Muscle layer of colon (tissue), 2 donors: ENCODE measurements around the gene TIPRL.
"Not testable (repeated sequence)": the region's sequence is repeated elsewhere in the genome, so short reads cannot be mapped to it uniquely, and the experiment has no call there.

Experiments
- H3K27ac ChIP-seq: one replicate; pipeline ENCODE4 v1.7.0; 2013; ENCODE audit warnings: low read depth, mild to moderate bottlenecking, low read length, moderate library complexity
- H3K27me3 ChIP-seq, 2 donors: one replicate each; pipeline ENCODE4 v1.7.0; 2013; ENCODE audit warnings: low read length in 2 of 2, mild to moderate bottlenecking in 2 of 2; ENCODE audit not compliant: insufficient read depth in 2 of 2, control insufficient read depth in 1 of 2
- H3K36me3 ChIP-seq: one replicate; pipeline ENCODE4 v1.7.0; 2013; ENCODE audit warnings: mild to moderate bottlenecking, low read length; ENCODE audit not compliant: insufficient read depth
- H3K4me1 ChIP-seq: one replicate; pipeline ENCODE4 v1.7.0; 2013; ENCODE audit warnings: mild to moderate bottlenecking, low read length; ENCODE audit not compliant: insufficient read depth
- H3K4me3 ChIP-seq, 2 donors: one replicate each; pipeline ENCODE4 v1.7.0; 2013; ENCODE audit warnings: low read length in 2 of 2, low read depth in 1 of 2, mild to moderate bottlenecking in 1 of 2, moderate library complexity in 1 of 2
- H3K9ac ChIP-seq: one replicate; pipeline ENCODE4 v1.7.0; 2013; ENCODE audit warnings: low read length
- H3K9me3 ChIP-seq: one replicate; pipeline ENCODE4 v1.7.0; 2013; ENCODE audit warnings: mild to moderate bottlenecking, low read length
- donor health status: abdominal sarcoma.
- donor health status: Adenocarcinoma of cecum.

The TIPRL gene

DNA sequence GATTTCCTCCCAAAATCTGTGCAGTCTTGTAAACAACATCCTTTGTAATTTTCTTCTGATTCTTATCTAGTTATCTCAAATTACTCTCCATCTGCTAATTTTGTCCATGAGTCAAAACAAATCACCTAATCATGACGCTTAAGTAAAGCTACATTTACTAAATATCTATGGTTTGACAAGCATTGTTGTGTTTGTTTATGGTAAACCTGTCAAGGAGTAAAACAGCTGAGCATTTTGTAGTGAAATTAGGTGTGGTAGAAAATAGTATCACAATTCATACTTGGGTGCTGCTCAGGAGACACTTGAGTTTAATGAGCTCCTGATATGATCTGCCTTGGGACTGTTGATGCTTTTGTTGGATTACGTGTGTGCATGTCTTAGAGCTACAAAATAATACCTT lies 11.6 kb downstream of the TIPRL start:
- Histone ChIP-seq H3K4me3 (no peak overlapping the region), H3K4me1 (no peaks in the 10 kb centered on the region), H3K27ac (no peak overlapping the region), H3K9me3 (no peaks in the 10 kb centered on the region), H3K27me3 (no peaks in the 10 kb centered on the region), H3K36me3 (peaks cover 15% of the 10 kb centered on the region), H3K9ac (no peak overlapping the region)

DNA sequence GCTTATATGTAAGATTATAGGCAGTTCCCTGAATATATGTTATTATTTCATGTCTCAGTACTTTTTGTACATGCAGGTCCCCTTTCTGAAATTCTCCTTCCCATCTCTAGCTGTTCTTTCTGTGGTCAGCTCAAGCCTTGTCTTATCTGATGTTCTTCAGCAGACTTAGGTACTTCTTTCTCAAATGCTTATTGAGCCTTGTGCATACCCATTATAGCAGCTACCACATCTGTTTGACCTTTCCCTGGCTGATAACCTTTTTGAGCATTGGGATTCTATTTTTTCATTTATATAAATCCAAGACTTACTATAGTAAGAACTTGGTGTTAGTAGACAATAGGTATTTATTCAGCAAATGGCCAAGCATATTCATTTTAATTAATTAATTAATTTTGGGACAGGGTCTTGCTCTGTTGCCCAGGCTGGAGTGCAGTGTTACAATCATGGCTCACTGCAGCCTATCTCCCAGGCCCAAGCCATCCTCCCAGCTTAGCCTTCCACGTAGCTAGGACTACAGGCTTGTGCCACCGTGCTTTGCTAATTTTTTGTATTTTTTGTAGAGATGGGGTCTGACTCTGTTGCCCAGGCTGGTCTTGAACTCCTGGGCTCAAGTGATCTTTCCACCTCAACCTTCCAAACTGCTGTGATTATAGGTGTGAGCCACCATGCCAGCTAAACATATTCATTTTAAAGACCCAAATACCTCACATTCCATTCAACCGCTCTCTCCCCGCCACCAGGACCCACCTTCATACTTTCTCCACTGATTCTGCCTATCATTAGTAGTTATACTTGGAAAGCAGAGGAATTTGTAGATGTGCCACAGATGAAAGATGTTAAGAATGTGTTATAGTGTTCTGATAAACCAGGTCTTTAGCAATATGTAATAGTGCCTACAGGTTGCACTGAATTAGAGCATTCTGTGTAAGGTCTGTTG lies 16.7 kb downstream of the TIPRL start:
- no peaks in the 10 kb centered on the region for H3K4me1 ChIP-seq
- H3K27me3 ChIP-seq, result no peaks in the 10 kb centered on the region
- H3K27ac ChIP-seq, result no peak overlapping the region
- H3K9me3 ChIP-seq, result no peaks in the 10 kb centered on the region
- H3K9ac ChIP-seq, result no peak overlapping the region
- peaks cover 41% of the 10 kb centered on the region for H3K36me3 ChIP-seq
- no peak overlapping the region for H3K4me3 ChIP-seq

DNA sequence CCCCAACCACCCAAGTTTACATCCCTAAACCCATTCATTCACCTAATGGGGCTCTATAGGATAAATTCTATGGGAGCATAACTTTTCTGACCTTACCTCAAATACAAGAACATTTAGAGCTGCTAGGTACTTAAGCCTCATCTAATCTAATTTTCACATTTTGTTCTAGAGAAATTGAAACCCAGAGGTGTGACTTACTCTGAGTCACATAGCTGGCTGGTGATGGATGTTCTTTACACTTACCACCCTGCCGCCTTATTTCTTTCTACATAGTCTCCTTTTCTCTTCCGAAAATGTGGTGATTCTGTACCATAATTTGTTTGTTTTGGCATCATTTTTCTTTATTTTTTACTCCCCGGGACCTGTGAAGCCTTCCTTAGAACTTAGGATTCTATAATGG lies 20.3 kb downstream of the TIPRL start:
- Histone ChIP-seq H3K27ac (no peak overlapping the region), H3K36me3 (peaks cover 38% of the 10 kb centered on the region)

DNA sequence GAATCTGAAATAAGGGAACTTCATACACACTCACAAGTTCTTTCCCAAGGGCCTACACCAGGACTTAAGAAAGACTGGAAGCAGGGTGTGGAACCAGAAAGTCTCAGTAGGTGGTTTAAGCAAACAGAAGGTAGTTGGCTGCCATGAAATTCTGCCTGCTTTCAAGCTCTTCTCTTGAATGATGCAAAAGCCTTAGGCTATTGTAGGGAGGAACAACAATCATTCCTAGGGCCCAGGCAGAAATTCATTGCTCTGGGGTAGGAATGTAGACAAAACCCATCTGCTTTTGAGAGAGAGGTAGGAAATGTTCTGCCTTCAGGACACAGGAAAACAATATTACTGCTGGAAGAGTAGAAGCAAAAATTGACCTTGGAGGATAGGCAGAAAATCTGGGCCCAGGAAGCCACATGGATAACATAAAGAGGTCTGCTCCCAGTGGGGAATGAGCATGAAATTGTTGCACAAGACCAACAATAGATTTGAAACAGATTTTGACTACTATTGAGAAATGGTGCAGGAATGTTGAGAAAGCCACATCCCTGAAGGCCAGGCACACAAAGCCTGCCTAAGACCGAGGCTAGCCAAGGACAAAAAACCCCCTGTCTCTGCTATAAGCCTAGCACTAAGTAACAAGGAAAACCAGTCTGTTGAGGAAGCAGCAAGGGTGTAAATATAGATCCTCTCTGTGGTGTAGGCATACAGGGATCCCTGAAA lies 24.3 kb downstream of the TIPRL start:
- H3K27ac ChIP-seq, result no peak overlapping the region

More for the DNA sequence above, 20.3 kb downstream of the TIPRL start:
- H3K27me3 ChIP-seq, result no peaks in the 10 kb centered on the region
- H3K4me3 ChIP-seq, result no peak overlapping the region
- H3K9me3 ChIP-seq, result no peaks in the 10 kb centered on the region
- no peaks in the 10 kb centered on the region for H3K4me1 ChIP-seq
- no peak overlapping the region for H3K9ac ChIP-seq

DNA sequence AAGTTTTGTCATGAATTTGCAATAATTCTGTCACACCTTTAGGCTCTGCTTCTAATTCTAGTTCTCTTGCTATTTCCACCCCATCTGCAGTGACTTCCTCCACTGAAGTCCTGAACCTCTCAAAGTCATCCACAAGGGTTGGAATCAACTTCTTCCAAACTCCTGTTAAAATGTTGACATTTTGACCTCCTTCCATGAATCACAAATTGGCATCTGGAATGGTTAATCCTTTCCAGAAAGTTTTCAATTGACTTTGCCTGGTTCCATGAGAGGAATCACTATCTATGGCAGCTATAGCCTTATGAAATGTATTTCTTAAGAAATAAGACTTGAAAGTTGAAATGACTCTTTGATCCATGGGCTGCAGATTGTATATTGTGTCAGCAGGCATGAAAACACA lies 27.3 kb downstream of the TIPRL start:
- Histone ChIP-seq H3K36me3 (no peaks in the 10 kb centered on the region), H3K9me3 (no peaks in the 10 kb centered on the region), H3K9ac (no peak overlapping the region), H3K4me3 (no peak overlapping the region), H3K27ac (no peak overlapping the region), H3K4me1 (no peaks in the 10 kb centered on the region), H3K27me3 (no peaks in the 10 kb centered on the region)

More for the DNA sequence above, 24.3 kb downstream of the TIPRL start:
- Histone ChIP-seq H3K36me3 (peaks cover 21% of the 10 kb centered on the region), H3K4me1 (no peaks in the 10 kb centered on the region), H3K9me3 (no peaks in the 10 kb centered on the region), H3K9ac (no peak overlapping the region), H3K27me3 (no peaks in the 10 kb centered on the region), H3K4me3 (no peak overlapping the region)

DNA sequence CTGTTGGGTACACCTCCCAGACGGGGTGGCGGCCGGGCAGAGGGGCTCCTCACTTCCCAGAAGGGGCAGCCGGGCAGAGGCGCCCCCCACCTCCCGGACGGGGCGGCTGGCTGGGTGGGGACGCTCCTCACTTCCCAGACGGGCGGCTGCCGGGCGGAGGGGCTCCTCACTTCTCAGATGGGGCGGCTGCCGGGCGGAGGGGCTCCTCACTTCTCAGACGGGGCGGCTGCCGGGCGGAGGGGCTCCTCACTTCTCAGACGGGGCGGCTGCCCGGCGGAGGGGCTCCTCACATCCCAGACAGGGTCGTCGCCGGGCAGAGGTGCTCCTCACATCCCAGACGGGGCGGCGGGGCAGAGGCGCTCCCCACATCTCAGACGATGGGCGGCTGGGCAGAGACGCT lies 28.9 kb downstream of the TIPRL start:
- not testable (repeated sequence) for H3K27ac ChIP-seq, H3K4me1 ChIP-seq, H3K4me3 ChIP-seq, H3K36me3 ChIP-seq, H3K27me3 ChIP-seq, H3K9ac ChIP-seq, H3K9me3 ChIP-seq

DNA sequence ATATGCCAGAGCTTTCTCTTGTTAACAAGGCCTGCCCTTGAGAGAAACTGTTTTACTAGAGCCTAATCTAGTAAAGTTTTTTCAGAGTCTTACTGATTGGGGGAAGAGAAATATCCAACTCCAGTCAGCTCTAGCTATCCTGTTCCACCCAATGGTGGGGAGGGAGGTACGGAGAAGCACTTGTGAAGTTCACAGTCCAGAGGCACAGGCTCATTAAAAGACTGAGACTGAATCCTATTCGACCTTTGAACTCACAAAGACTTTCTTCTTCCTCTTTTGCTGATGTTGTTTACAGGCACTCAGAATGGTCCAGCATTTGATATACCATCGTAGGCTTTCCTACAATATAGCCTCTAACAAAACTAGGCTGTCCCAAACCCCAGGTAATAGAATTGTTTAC lies 31.6 kb downstream of the TIPRL start:
- Histone ChIP-seq H3K27ac (no peak overlapping the region), H3K36me3 (no peaks in the 10 kb centered on the region), H3K27me3 (no peaks in the 10 kb centered on the region)

DNA sequence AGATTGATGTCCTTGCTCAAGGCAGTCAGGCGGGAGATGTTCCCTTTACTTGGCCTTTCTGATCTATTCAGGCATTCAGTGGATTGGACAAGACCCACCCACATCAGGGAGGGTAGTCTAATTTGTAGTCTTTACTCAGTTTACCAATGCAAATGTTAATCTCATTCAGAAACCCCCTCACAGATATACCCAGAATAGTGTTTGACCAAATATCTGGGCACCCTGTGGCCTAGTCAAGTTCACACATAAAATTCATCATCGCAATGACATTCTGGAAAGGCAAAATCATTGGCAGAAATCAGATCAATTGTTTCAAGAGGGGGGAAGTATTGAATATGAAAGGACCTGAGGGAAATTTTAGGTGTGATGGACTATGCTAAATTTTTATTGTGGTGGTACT lies 34.6 kb downstream of the TIPRL start:
- H3K4me1 ChIP-seq, result no peaks in the 10 kb centered on the region
- H3K9me3 ChIP-seq, result no peaks in the 10 kb centered on the region
- no peak overlapping the region for H3K27ac ChIP-seq
- no peak overlapping the region for H3K9ac ChIP-seq
- no peaks in the 10 kb centered on the region for H3K27me3 ChIP-seq
- no peaks in the 10 kb centered on the region for H3K36me3 ChIP-seq
- no peak overlapping the region for H3K4me3 ChIP-seq

More for the DNA sequence above, 31.6 kb downstream of the TIPRL start:
- H3K9me3 ChIP-seq, result no peaks in the 10 kb centered on the region
- no peak overlapping the region for H3K4me3 ChIP-seq
- no peak overlapping the region for H3K9ac ChIP-seq
- no peaks in the 10 kb centered on the region for H3K4me1 ChIP-seq

DNA sequence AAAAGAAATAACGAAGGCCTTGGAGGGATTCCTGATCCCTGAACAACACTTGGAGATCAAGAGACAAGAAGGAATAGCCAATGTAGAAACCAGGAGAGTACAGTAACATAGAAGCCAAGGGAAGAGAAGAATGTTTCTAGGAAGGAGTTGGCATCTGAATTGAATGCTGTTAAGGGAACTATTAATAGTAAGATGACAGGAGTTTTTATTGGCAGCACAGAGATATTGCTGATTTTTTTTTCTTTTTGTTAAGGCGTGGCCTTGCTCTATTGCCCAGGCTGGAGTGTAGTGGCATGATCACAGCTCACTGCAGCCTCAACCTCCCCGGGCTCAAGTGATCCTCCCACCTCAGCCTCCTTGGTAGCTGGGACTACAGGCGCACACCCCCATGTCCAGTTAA lies 37.4 kb downstream of the TIPRL start:
- Histone ChIP-seq H3K4me1 (no peaks in the 10 kb centered on the region), H3K9ac (no peak overlapping the region), H3K9me3 (no peaks in the 10 kb centered on the region), H3K4me3 (no peak overlapping the region), H3K36me3 (no peaks in the 10 kb centered on the region), H3K27ac (no peak overlapping the region), H3K27me3 (no peaks in the 10 kb centered on the region)

DNA sequence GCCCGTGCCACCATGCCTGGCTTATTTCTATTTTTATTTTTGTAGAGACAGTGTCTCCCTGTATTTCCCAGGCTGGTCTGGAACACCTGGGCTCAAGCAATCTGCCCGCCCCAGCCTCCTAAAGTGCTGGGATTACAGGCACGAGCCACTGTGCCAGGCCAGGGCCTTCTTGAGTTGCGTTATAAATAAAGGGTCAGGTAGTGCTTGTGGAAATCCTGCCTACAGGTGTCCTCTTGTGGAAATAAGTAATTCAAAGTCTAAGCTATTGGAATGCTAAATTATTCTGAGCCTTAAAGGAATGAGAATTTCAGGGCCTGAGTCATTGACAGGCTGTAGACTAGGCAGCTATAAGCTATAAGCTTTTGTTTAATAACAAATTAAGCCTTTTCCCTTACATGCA lies 38.9 kb downstream of the TIPRL start:
- no peaks in the 10 kb centered on the region for H3K9me3 ChIP-seq
- H3K4me1 ChIP-seq, result no peaks in the 10 kb centered on the region
- H3K9ac ChIP-seq, result no peak overlapping the region
- no peaks in the 10 kb centered on the region for H3K27me3 ChIP-seq
- H3K36me3 ChIP-seq, result no peaks in the 10 kb centered on the region
- no peak overlapping the region for H3K4me3 ChIP-seq
- no peak overlapping the region for H3K27ac ChIP-seq

DNA sequence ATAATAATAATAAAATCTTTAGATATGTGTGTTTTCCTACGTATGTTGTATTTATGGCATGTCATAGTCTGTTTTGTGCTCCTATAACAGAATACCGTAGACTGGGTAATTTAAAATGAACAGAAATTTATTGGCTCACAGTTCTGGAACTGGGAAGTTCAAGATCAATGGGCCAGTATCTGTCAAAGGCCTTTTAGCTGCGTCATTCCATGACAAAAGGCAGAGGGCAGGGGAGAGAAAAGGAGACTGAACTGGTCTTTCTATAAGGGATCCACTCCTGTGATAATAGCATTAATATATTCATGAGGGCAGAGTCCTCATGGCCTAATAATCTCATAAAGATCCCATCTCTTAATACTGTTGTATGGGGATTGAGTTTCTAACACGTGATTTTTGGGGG lies 39.9 kb downstream of the TIPRL start:
- H3K27me3 ChIP-seq, result no peaks in the 10 kb centered on the region
- H3K27ac ChIP-seq, result no peak overlapping the region
- no peaks in the 10 kb centered on the region for H3K9me3 ChIP-seq
- no peak overlapping the region for H3K4me3 ChIP-seq
- H3K36me3 ChIP-seq, result no peaks in the 10 kb centered on the region
- H3K9ac ChIP-seq, result no peak overlapping the region
- H3K4me1 ChIP-seq, result no peaks in the 10 kb centered on the region
